Activated CD8-positive, alpha-beta T cell treated with anti-CD3 and anti-CD28 coated beads for 36 hours (primary cell): Measurements from ENCODE around the gene MESP2. TPM values are rescaled to one million over a fixed set of nuclear protein-coding genes. Genes with fewer than 3 reads are reported as not detected.

Source experiments
- ATAC-seq: fragments of 200-7000 bp; cut with Tn5 transposase; one replicate; pipeline ENCODE4 v1.10.0; 2021; ENCODE audit warnings: mild to moderate bottlenecking, moderate library complexity
- CTCF ChIA-PET: fragments of 350-600 bp; sonication (Branson Sonifier 250); formaldehyde crosslinking; loops from one replicate; lab custom pipeline; 2021; ENCODE audit warnings: antibody characterized with exemption; lab: Charles Lee
- POLR2A ChIA-PET: fragments of 350-600 bp; sonication (Branson Sonifier 250); formaldehyde crosslinking; loops from one replicate; lab custom pipeline; 2021; ENCODE audit warnings: antibody characterized with exemption; lab: Charles Lee
- DNase-seq: peaks from one replicate; pipeline ENCODE4 v3.0.0-alpha.2; 2020
- H3K27ac Mint-ChIP-seq: one replicate; pipeline ENCODE4 v1.8.0; 2021; ENCODE audit warnings: mild to moderate bottlenecking, mixed read lengths
- H3K27me3 Mint-ChIP-seq: one replicate; pipeline ENCODE4 v1.8.0; 2021; ENCODE audit warnings: mixed read lengths
- H3K36me3 Mint-ChIP-seq: one replicate; pipeline ENCODE4 v1.8.0; 2021; ENCODE audit warnings: low read depth, mixed read lengths
- H3K4me1 Mint-ChIP-seq: one replicate; pipeline ENCODE4 v1.8.0; 2021; ENCODE audit warnings: low read depth, mixed read lengths
- H3K4me3 Mint-ChIP-seq: one replicate; pipeline ENCODE4 v1.8.0; 2021; ENCODE audit warnings: mild to moderate bottlenecking, moderate library complexity, mixed read lengths
- H3K9me3 Mint-ChIP-seq: one replicate; pipeline ENCODE4 v1.8.0; 2021; ENCODE audit warnings: mixed read lengths
- intact Hi-C: fragments of 100-400 bp; cut with micrococcal nuclease; formaldehyde crosslinking; loops from one replicate; pipeline ENCODE4 v1.10.0; 2022
- total RNA-seq, 2 experiments: library from RNA; stranded (reverse); gene quantifications; one replicate each; pipeline ENCODE4 v1.2.3, GENCODE V29; 2021
- TF ChIP-seq, protein P1 (sequence below): fragments of 200-600 bp; IDR thresholded peaks from one replicate; pipeline ENCODE4 v1.8.0; 2022; ENCODE audit warnings: antibody characterized with exemption, mild to moderate bottlenecking

The MESP2 gene
- total RNA-seq, 2 experiments from 2014 or later, result not detected

DNA sequence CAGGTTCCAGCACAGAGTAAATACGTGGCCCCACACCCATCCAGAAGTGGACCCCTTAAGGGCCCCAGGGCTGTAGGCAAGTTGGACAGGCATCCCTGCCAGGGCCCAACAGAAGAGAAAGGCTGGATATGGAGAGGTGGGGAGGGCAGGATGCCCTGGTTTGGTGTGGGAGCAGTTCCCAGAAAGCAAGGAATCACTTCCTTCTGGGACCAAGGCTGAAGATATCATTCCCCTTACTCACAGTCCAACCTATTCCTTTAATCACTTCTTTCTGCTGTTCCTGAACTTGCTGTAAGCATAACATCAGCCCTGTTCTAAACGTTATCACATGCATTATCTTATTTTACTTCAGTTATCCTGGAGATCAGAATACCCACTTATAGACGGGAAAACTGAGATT is 6.1 kb upstream of the MESP2 start:
- H3K27me3 Mint-ChIP-seq, result no peaks in the 10 kb centered on the region
- intact Hi-C loops, result no loop called here
- CTCF ChIA-PET, result no interaction called here

GRCh38 chr15:89772932-89773583 is 3.1 kb upstream of the MESP2 start:
- Mint-ChIP-seq H3K9me3 (no peaks in the 10 kb centered on the region), H3K4me1 (no peaks in the 10 kb centered on the region), H3K36me3 (no peaks in the 10 kb centered on the region), H3K27me3 (peaks cover 11% of the 10 kb centered on the region), H3K27ac (no peak overlapping the region), H3K4me3 (no peak overlapping the region)
- ATAC-seq (peak; percentile 50), DNase-seq (no peak)
- CTCF ChIA-PET, result interaction anchor here (1.0 to 4.5 kb wide), 3 partner anchors 12 to 102 kb away, joined by 3 to 20 read pairs (median 3); no protein-coding TSS in a partner anchor
- POLR2A ChIA-PET, result interaction anchor here (0.6 kb wide), 1 partner anchor 247 kb away, joined by 4 read pairs; no protein-coding TSS in a partner anchor
- intact Hi-C loops, result no loop called here
- TF ChIP-seq, protein P1, sequence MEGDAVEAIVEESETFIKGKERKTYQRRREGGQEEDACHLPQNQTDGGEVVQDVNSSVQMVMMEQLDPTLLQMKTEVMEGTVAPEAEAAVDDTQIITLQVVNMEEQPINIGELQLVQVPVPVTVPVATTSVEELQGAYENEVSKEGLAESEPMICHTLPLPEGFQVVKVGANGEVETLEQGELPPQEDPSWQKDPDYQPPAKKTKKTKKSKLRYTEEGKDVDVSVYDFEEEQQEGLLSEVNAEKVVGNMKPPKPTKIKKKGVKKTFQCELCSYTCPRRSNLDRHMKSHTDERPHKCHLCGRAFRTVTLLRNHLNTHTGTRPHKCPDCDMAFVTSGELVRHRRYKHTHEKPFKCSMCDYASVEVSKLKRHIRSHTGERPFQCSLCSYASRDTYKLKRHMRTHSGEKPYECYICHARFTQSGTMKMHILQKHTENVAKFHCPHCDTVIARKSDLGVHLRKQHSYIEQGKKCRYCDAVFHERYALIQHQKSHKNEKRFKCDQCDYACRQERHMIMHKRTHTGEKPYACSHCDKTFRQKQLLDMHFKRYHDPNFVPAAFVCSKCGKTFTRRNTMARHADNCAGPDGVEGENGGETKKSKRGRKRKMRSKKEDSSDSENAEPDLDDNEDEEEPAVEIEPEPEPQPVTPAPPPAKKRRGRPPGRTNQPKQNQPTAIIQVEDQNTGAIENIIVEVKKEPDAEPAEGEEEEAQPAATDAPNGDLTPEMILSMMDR, result peak; percentile 23

More for the DNA sequence above, 6.1 kb upstream of the MESP2 start:
- H3K4me3 Mint-ChIP-seq, result no peak overlapping the region
- H3K9me3 Mint-ChIP-seq, result no peaks in the 10 kb centered on the region
- POLR2A ChIA-PET, result no interaction called here
- no peak for DNase-seq
- H3K4me1 Mint-ChIP-seq, result no peaks in the 10 kb centered on the region
- H3K27ac Mint-ChIP-seq, result no peak overlapping the region
- no peaks in the 10 kb centered on the region for H3K36me3 Mint-ChIP-seq
- ATAC-seq, result no peak
- TF ChIP-seq, protein P1, result no peak

DNA sequence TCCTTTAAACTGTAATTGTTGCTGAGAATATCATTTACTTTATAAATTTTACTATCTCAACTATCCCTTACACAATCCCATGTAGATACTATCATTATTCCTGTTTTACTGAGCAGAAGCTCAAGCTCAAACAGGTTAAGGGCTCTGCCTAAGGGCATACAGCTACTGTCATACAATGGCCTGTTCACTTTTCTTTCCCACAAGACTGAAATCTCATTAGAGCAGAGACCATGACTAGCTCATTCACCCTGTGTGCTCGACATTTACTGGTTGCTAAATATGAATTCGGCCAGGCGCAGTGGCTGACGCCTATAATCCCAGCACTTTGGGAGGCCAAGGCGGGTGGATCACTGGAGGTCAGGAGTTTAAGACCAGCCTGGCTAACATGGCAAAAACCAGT is 1.6 kb upstream of the MESP2 start:
- Mint-ChIP-seq H3K4me3 (no peak overlapping the region), H3K27me3 (peaks cover 16% of the 10 kb centered on the region), H3K4me1 (no peaks in the 10 kb centered on the region), H3K36me3 (no peaks in the 10 kb centered on the region), H3K27ac (no peak overlapping the region), H3K9me3 (no peaks in the 10 kb centered on the region)
- ChIA-PET CTCF (interaction anchor here (1.7 to 4.5 kb wide), 3 partner anchors 14 to 127 kb away, joined by 5 to 20 read pairs (median 6); no protein-coding TSS in a partner anchor), POLR2A (interaction anchor here (1.0 kb wide), 1 partner anchor 75 kb away, joined by 3 read pairs; no protein-coding TSS in a partner anchor)
- TF ChIP-seq, protein P1, result no peak
- ATAC-seq, result no peak
- intact Hi-C loops, result no loop called here
- DNase-seq, result no peak

DNA sequence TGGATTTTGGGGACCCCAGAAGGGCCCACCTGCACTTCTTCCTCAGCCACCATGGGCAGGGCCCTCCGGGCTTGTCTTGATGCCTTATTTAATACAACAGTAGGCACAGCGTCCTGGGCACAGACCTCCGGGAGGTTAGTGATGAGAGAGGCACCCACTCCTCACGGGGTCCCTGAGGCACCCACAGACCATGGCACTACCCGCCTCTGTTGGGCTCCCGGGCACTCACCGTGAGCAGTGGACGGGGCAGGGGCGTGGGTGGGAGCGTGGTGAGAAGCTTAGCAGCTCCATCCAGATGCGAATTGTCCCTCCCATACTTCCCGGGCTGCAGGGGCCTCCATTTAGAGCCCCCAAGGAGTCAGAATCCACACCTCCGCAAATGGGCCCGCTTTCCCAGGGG is 317 bp upstream of the MESP2 start:
- POLR2A ChIA-PET, result interaction anchor here (0.5 kb wide), 1 partner anchor 186 kb away, joined by 3 read pairs; no protein-coding TSS in a partner anchor
- Mint-ChIP-seq H3K4me1 (peaks cover 3% of the 10 kb centered on the region), H3K36me3 (no peaks in the 10 kb centered on the region), H3K27ac (no peak overlapping the region), H3K4me3 (peak overlapping the region; percentile 38), H3K9me3 (no peaks in the 10 kb centered on the region), H3K27me3 (peaks cover 21% of the 10 kb centered on the region)
- DNase-seq, result no peak
- TF ChIP-seq, protein P1, result no peak
- no peak for ATAC-seq
- intact Hi-C loops, result no loop called here
- CTCF ChIA-PET, result interaction anchor here (1.7 to 4.5 kb wide), 2 partner anchors 15 to 99 kb away, joined by 6 to 20 read pairs; no protein-coding TSS in a partner anchor
